Stimulated activated CD4-positive, alpha-beta T cell treated with anti-CD3 and anti-CD28 coated beads, Interleukin-15, amount 100 ng/mL, for 24 hours (primary cell): Measurements from ENCODE around the gene TSPYL1.
"Not testable (repeated sequence)": the region's sequence is repeated elsewhere in the genome, so short reads cannot be mapped to it uniquely, and the experiment has no call there.

ENCODE experiments used
- DNase-seq: peaks from one replicate; pipeline ENCODE4 v3.0.0-alpha.2; 2020

Gene TSPYL1

DNA sequence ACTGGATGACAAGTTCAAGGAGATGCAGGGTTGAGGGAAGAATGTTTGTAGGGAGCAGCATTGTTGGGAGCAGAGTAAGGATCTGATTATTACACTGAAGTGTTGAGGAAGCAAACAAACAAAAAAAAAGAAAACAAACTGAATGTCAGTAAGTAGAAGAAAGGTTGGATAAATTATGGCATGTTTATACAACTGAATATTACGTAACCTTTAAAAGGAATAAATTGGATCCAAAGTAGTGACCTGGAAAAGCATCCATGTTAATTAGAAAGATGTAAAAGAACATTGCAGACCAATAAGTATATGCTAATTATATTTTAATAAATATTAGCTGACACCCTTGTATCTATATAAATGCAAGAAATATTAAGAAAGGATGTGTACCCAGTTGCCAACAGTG is 12.8 kb upstream of the TSPYL1 start:
- DNase-seq: no peak

DNA sequence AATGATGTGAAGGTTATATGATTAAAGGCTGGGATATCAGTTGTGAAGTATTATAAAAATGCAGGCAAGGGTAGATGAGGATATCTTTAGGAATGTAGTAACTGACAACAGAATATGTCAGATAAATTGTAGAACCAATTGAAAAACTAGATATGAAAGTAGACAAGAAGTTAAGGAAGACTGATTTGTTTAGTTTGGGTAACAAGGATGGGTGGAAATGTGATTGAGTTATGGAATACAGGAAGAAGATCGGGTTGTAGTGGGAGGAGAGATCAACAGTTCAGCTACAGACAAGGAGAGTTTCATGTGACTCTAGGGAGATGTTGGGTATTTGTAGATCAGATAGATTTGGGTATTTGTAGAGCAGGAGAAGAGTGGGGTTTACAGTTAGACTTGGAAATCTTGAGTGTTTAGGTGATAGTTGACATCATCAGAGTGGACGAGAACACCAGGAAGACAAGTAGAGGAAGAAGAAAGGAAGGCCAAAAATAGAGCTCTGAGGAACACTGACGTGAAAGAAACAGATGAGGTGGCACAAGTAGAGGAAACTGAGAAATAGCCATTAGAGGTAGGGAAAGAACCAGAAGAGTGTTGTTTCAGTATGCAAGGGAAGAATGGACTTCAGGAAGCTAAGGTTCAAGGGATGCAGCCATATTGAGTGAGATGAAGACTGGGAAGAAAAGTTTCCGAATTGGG is 12.1 kb upstream of the TSPYL1 start:
- DNase-seq: no peak

DNA sequence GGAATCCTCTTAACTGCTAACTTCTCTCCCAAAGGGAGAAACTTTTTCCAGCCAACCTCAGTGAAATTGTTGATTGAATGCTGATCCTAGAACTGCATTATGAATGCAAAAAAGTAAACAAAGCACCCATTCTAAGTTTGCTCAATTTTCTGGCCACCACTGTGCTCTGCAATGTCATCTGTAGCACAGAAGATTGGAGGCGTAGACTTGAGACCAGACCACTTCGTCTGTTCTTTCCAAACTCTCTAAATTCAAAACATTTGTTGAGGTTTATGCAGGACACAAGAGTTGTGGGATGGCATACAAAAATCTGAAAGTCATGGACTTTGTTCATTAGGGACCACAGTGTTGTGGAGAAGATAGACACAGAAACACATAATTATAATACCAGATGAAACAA is 11.1 kb upstream of the TSPYL1 start:
- DNase-seq: no peak

- no peak for DNase-seq
Observed at GRCh38 chr6:116289876-116290275, 10.1 kb upstream of the TSPYL1 start.

GRCh38 chr6:116287689-116288282 is 8.1 kb upstream of the TSPYL1 start:
- no peak for DNase-seq

DNA sequence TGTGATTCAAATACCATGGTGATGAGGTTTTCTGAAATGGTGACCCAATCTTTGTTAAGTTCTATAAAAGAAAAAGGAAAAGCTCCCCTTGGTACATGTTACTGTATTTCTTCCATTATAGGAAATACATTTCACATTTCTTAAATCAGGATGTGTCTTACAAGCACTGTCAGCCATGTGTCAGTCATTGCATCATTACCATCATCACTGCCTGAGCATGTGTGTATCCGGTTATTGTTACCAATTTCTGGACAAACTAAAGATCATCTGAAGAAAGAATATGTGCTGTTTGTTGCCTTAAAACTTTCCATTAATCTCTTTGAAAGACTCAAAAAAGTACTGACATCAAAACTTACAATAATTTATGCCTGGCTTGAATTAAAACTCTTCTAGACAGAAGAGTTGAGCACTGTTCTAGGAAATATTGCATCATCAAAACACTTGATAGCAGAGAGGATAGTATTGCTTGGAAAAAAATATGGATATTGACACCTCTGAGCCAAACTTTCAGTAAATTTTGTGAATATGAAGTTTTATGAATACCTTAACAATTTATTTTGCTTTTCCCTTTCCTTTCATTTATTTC is 7.1 kb upstream of the TSPYL1 start:
- no peak for DNase-seq

GRCh38 chr6:116284984-116285383 is 5.3 kb upstream of the TSPYL1 start:
- not testable (repeated sequence) for DNase-seq

- DNase-seq: no peak
Observed at GRCh38 chr6:116283191-116283590, 3.5 kb upstream of the TSPYL1 start.

GRCh38 chr6:116282698-116283097 is 3.0 kb upstream of the TSPYL1 start:
- no peak for DNase-seq

DNA sequence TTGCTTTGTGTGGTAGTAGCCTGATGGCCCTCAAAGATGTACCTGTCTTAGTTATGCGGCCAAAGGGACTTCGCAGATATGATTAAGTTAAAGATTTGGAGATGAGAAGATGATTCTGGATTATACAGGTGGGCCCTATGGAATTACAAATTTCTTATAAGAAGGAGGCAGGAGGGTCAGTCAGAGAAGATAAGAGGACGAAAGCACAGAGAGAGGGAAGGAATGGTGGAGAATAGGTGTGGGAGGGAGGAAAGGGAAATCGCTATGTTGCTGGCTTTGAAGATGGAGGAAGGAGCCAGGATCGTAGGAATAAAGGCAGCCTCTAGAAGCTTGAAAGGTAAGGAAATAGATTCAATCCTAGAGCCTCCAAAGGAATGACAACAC is 1.2 kb upstream of the TSPYL1 start:
- DNase-seq: no peak

DNA sequence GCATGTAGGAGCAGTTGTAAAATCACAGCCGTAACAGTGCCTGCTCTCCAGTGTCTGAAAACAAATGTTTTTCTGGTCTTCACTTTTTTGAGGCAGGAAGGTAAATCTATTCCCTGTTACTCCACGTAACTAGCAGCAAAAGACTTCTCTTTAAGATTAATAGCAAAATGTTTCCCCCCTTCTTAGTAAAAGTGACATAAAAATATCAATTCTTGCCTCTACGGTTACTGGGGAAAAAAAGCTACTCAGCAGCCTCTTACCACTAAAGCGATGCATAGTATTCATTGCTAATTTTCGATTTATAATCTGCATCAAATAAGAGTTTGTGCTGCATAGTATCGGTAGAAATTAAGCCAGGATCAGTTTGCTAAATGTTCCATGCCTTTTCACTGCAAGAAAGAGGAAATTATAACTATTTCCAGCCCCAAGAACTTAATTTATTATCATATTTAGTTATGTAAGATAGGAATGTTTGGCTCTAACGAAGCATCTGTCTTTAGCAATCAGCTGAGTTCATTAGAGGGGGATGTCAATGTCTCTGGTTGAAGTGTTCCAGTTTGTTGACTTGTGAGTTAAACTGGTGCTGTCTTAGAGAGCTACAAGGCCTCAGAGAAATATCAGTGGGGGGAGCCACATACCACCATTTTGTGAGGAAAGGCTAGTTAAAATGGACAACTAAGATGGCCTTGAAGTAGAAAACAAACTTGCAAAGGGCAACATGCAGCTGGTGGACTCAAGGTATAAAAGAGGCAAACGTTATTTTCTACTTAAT is 617 bp upstream of the TSPYL1 start:
- DNase-seq: no peak

DNA sequence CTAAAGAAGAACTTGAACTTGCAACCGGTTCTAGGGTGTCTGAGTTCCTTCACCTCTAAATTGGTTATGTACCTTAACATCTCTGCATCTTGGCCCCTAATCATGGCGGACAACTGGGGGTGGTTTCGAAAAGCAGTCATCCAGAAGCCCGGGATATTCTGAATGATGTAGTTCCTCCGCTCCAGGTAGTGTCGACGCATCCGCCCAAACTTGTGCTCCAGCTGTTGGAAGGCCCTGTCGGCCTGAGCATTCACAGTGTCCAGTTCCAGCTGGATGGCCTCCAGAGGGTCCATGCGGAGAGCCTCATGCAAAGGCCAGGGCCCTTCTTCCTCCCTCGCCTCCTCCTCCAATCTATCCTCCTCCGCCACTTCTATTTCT is 887 bp downstream of the TSPYL1 start:
- peak; percentile 35 for DNase-seq

- DNase-seq: no peak
Observed at GRCh38 chr6:116278481-116278829, 1.3 kb downstream of the TSPYL1 start.

- no peak for DNase-seq
Observed at GRCh38 chr6:116277124-116277523, 2.6 kb downstream of the TSPYL1 start.

DNA sequence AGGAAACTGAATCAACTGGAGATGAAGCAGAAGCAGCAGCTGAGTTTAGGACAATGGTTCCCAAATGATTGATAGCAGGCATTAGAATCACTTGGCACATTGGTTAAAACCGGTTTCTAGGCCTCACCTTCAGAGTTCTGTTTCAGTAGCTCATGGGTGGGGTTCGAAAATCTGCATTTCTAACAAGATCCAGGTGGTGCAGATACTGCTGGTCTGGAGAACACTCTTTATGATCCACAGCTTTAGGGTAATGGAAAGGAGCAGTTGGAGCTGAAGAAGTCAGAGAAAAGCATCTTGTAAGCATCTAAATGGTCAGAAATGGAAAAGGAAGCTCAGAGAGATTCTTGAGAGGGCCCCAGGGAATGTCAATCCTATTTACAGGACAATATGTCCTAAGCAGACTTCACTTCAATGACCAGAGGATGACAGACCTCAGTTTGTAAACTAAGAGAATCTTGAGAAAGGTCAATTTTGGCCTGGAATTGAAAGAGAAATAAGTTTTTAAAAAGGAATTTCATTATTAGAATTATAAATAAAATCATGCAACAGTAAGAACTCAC is 8.5 kb downstream of the TSPYL1 start:
- DNase-seq: no peak

DNA sequence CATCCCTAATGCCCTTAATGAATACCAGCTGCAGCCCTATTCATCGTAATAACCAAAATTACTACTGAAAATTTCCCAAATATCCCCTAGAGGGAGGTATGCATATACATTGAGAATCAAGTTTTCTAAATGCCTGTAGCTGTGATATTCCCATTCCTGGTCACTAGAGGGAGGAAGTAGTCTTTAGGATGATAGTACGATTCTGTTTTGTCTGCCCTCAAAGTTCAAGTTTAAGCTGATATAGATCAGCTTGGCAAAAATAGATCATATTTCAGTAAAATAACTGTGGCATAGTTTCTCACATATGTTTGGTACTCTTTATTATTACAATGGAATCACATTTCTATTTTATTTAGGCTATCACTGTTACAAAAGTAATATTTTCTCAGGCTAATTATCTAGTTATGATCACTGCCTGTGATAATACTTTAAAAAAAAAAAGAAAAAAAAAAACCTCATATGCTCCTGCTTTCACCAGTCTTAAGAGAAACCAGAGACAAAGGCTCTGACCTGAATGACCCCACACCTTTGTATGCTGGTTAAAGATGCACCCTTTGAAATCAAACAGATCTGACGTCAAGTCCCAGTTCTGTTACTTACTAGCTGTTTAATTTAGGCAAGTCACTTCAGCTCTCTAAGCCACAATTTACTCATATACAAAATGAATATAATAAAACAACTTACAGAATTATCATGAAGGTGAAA is 11.0 kb downstream of the TSPYL1 start:
- DNase-seq: no peak

- no peak for DNase-seq
Observed at GRCh38 chr6:116267836-116268588, 11.7 kb downstream of the TSPYL1 start.

DNA sequence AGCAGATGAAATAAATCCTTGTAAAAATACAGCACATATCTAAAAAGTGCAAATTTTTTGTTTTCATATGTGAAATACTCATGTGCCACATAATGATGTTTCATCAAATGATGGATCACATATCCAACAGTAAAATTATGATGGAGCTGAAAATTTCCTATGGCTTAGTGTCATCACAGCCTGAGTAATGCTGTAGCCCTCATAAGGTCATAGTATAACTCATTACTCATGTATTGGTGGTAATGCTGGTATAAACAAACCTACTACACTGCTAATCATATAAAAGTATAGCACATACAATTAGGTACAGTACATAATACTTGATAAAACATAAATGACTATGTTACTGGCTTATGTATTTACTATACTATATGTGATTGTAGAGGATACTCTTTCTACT is 12.9 kb downstream of the TSPYL1 start:
- no peak for DNase-seq

DNA sequence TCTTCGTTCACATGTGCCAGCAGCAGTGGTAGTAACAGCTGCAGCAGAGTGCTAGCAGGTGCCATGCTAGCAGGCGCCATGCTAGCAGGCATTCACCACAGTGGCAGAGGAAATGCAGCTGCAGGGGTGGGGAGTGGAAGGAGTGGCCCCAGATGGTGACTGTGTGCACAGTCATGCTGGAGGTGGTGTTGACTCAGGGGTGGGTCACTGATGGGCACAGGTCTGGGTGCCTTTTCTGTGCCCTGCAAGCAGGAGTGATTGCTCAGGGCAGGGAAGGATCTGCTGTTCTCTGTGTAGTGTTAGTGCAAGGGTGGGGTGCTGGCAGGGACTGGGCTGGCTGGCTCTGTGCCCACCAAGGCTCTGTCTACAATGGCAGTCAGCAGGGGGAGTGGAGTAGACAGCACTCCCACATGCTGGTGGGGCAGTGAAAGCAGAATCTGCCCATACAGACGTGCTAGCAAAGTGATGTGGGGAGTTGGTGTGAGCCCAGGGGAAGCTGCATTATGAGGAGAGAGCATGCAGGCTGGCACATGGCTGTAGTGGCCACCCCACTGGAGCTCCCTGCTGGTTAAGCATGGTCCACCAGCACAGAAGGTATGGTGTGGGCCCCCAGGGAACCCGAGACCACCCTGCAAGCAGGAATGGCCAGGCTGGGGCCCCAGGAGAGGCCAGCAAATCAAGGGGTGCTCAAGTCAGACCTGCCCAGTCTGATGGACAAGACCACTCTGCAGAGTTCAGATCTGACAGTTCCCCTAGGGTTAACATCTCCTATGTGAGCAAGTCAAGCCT is 14.5 kb downstream of the TSPYL1 start:
- DNase-seq: peak; percentile 27

- DNase-seq: no peak
Observed at GRCh38 chr6:116263353-116263752, 16.4 kb downstream of the TSPYL1 start.

DNA sequence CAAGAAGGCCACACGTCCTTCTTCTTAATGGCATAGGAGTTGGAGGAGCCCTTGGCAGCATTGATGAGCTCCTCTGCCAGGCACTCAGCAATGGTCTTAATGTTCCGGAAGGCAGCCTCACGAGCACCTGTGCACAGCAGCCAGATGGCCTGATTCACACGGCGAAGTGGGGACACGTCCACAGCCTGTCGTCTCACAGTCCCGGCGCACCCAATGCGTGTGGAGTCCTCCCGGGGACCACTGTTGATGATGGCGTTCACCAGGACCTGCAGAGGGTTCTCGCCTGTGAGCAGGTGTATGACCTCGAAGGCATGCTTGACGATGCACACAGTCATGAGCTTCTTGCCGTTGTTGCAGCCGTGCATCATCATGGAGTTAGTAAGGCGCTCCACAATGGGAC is 21.2 kb downstream of the TSPYL1 start:
- DNase-seq: no peak
